Peyer's patch (tissue), 4 donors: Measurements from ENCODE around the gene RPL31. TPM values are rescaled to one million over a fixed set of nuclear protein-coding genes. Genes with fewer than 3 reads are reported as not detected.

Source experiments
- DNase-seq, 3 donors: peaks; one replicate each; pipeline ENCODE4 v3.0.0-alpha.2; 2017 to 2019
- H3K27ac ChIP-seq, 4 donors: fragments of 200-600 bp; sonication (generic); one replicate each; pipeline ENCODE4 v1.5.1; 2016 to 2019
- H3K27me3 ChIP-seq, 2 donors: fragments of 200-600 bp; sonication (generic); one replicate each; pipeline ENCODE4 v1.5.1; 2019
- H3K36me3 ChIP-seq, 3 donors: fragments of 200-600 bp; sonication (generic); one replicate each; pipeline ENCODE4 v1.5.1; 2016 to 2019
- H3K4me1 ChIP-seq, 4 donors: fragments of 200-600 bp; sonication (generic); one replicate each; pipeline ENCODE4 v1.5.1; 2016 to 2019
- H3K4me3 ChIP-seq, 4 donors: fragments of 200-600 bp; sonication (generic); 1 replicate in 3 of 4; 2 replicates in 1 of 4; pipeline ENCODE4 v1.5.1; 2016 to 2019; ENCODE audit warnings: mild to moderate bottlenecking in 1 of 4
- H3K9me3 ChIP-seq, 4 donors: fragments of 200-600 bp; sonication (generic); one replicate each; pipeline ENCODE4 v1.5.1; 2016 to 2019; ENCODE audit warnings: mild to moderate bottlenecking in 1 of 4
- CTCF ChIP-seq, 6 experiments: fragments of 450-650 bp in 4 of 6; fragments of 200-600 bp in 2 of 6; sonication (generic) in 1 of 6; IDR thresholded peaks; one replicate each; pipeline ENCODE4 v1.5.1; 2017 to 2019; ENCODE audit warnings: antibody characterized with exemption in 6 of 6, mild to moderate bottlenecking in 3 of 6, moderate library complexity in 1 of 6
- POLR2A ChIP-seq, 2 donors: fragments of 450-650 bp; IDR thresholded peaks; one replicate each; pipeline ENCODE4 v1.5.1; 2017; ENCODE audit warnings: antibody characterized with exemption in 2 of 2, mild to moderate bottlenecking in 2 of 2, moderate library complexity in 2 of 2
- total RNA-seq, 4 donors: library from RNA; depleted of rRNA; stranded (reverse); fragments of >200 nt; gene quantifications; one replicate each; pipeline ENCODE4 v1.1.0, GENCODE V29; 2016

The RPL31 gene
- total RNA-seq, 4 donors from 2014 or later = 308 to 1,394 (median 568) TPM

GRCh38 chr2:101027852-101028251, 25.8 kb downstream of the RPL31 start:
- Histone ChIP-seq H3K9me3 (no peaks in the 10 kb centered on the region), H3K4me1 (no peaks in the 10 kb centered on the region), H3K4me3 (no peak overlapping the region), H3K27me3 (no peaks in the 10 kb centered on the region), H3K27ac (no peak overlapping the region), H3K36me3 (peaks cover 0 to 41% (median 0%) of the 10 kb centered on the region in 3 donors)
- DNase-seq = no peak
- TF ChIP-seq CTCF (IDR thresholded peaks at IDR 0.05) = no peak
- TF ChIP-seq POLR2A (IDR thresholded peaks at IDR 0.05) = no peak

DNA sequence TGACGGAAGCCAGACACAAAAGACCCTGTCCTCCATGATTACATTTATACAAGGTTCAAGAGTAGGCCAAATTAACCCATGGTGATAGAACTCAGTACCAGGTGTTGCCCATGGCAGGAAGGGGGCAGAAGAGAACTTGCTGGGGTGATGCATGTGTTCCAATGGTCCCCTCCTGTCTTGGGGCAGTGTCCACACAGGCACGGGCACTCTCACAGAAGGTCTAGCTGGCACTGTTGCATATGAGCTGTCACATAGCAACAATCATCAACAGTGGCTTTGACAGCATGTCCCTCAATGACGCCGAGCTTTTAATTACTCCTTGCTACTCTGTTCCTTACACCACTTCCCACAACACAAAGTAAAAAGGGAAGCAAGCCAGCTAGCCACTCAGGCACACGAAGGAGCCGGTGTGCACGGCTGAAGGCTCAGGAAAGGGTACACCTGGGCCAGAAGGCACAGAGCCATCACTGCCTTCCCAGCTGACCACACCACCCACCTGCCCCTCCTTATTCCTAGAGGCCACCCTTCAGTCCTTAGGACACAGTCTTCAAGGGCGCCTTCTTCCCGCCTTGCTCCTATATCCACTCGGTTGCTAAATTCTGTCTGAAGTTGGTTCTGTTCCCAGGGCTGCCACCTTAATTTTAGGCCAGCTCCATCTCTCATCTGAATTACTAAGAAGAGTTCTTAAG, 28.9 kb downstream of the RPL31 start:
- peaks cover 0 to 69% (median 0%) of the 10 kb centered on the region in 3 donors for H3K36me3 ChIP-seq
- H3K27me3 ChIP-seq = no peaks in the 10 kb centered on the region
- DNase-seq = no peak
- no peak overlapping the region for H3K4me3 ChIP-seq
- H3K4me1 ChIP-seq = no peaks in the 10 kb centered on the region
- TF ChIP-seq CTCF (IDR thresholded peaks at IDR 0.05) (no peak), POLR2A (IDR thresholded peaks at IDR 0.05) (no peak)
- H3K27ac ChIP-seq = no peak overlapping the region
- H3K9me3 ChIP-seq = no peaks in the 10 kb centered on the region

GRCh38 chr2:101032084-101032776, 30.1 kb downstream of the RPL31 start:
- no peak overlapping the region for H3K4me3 ChIP-seq
- H3K36me3 ChIP-seq = peaks cover 0 to 73% (median 0%) of the 10 kb centered on the region in 3 donors
- TF ChIP-seq CTCF (IDR thresholded peaks at IDR 0.05) = no peak
- no peak for TF ChIP-seq POLR2A (IDR thresholded peaks at IDR 0.05)
- no peaks in the 10 kb centered on the region for H3K4me1 ChIP-seq
- H3K9me3 ChIP-seq = no peaks in the 10 kb centered on the region
- H3K27ac ChIP-seq = no peak overlapping the region
- no peaks in the 10 kb centered on the region for H3K27me3 ChIP-seq
- no peak for DNase-seq

DNA sequence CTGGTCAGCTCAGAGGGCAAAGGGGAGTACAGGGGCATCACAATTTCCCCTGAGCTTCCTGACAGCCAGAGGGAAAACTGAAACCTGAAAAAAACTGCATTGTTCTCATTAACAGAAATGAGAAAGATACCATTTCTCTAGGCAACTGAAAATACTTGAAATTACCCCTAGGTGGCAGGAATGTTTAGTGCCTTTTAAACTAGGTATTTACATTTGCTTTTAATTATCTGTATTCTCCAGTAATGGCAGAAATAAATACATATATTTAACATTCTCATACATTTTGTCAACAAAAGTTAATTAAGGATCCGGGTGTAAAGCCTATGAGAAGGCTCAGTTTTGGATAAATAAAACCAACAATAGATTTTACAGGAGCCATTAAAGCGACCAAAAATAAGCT, 34.5 kb downstream of the RPL31 start:
- peaks cover 0 to 75% (median 0%) of the 10 kb centered on the region in 3 donors for H3K36me3 ChIP-seq
- no peak overlapping the region for H3K27ac ChIP-seq
- no peak for DNase-seq
- H3K4me3 ChIP-seq = no peak overlapping the region
- TF ChIP-seq POLR2A (IDR thresholded peaks at IDR 0.05) (no peak), CTCF (IDR thresholded peaks at IDR 0.05) (peak in 5 of 6 experiments; percentile 32 to 64 (median 55))
- H3K27me3 ChIP-seq = no peaks in the 10 kb centered on the region
- no peaks in the 10 kb centered on the region for H3K9me3 ChIP-seq
- H3K4me1 ChIP-seq = no peaks in the 10 kb centered on the region

DNA sequence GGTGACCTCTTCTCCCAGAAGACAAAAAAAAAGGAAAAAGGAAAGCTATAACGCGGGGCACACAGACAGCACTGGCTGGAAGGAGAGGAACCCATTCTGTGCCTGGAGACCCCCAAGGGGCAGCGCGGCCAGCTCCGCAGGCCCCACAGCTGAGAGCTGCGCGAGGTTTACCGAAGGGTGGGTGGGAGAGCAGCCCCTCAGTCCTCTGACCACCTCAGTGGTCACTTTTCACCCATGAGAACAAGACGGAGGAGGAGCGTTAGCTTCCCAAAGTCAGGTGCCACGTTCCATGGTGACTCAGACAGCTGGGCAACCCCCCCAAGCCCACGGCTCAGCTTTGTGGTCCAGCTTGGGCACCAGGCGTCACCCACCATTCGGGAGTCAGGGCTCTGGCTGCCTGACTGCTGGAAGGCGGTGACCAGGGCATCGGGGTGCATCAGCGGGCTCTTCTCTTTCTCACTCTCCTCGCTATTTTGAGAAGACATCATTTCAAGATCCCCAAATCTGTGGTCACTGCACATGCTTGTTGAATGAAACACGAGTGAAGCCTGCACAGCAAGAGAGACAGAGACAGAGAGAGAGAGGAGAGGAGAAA, 35.2 kb downstream of the RPL31 start:
- Histone ChIP-seq H3K27me3 (no peaks in the 10 kb centered on the region), H3K4me1 (no peaks in the 10 kb centered on the region), H3K4me3 (no peak overlapping the region), H3K36me3 (peaks cover 0 to 75% (median 0%) of the 10 kb centered on the region in 3 donors), H3K27ac (no peak overlapping the region), H3K9me3 (no peaks in the 10 kb centered on the region)
- no peak for TF ChIP-seq POLR2A (IDR thresholded peaks at IDR 0.05)
- peak in 1 of 3 donors; percentile 42 for DNase-seq
